HG03520 (cell line): ENCODE data around the gene SLAMF1.
"Not testable (repeated sequence)": the region's sequence is repeated elsewhere in the genome, so short reads cannot be mapped to it uniquely, and the experiment has no call there.

ENCODE experiments used
- ATAC-seq: cut with Tn5 transposase; IDR thresholded peaks from one replicate; pipeline ENCODE4 v1.9.1; 2021; ENCODE audit warnings: mild to moderate bottlenecking, moderate library complexity; ENCODE audit not compliant: unreplicated experiment

SLAMF1 gene

GRCh38 chr1:160646711-160647328, at the start of gene SLAMF1:
SLAMF1 (minus strand) TSS chr1:160647044; CDS start chr1:160646945, 99 bp downstream.
- no peak for ATAC-seq

- ATAC-seq = not testable (repeated sequence)
These were observed 45.5 kb upstream of the SLAMF1 start for GRCh38 chr1:160692390-160692789.

- no peak for ATAC-seq
These were observed 38.4 kb upstream of the SLAMF1 start for GRCh38 chr1:160685266-160685665.

GRCh38 chr1:160682983-160683865, 36.4 kb upstream of the SLAMF1 start:
- ATAC-seq = no peak

- no peak for ATAC-seq
These were observed 35.0 kb upstream of the SLAMF1 start for GRCh38 chr1:160681891-160682140.

- no peak for ATAC-seq
These were observed 34.4 kb upstream of the SLAMF1 start for GRCh38 chr1:160681066-160681890.

- ATAC-seq = no peak
These were observed 33.6 kb upstream of the SLAMF1 start for GRCh38 chr1:160680399-160680798.

- ATAC-seq = no peak
These were observed 33.0 kb upstream of the SLAMF1 start for GRCh38 chr1:160679893-160680292.

GRCh38 chr1:160676869-160677597, 30.2 kb upstream of the SLAMF1 start:
- no peak for ATAC-seq

GRCh38 chr1:160675641-160676410, 29.0 kb upstream of the SLAMF1 start:
- ATAC-seq = peak; percentile 61

- ATAC-seq = no peak
These were observed 27.6 kb upstream of the SLAMF1 start for GRCh38 chr1:160674415-160674814.

- no peak for ATAC-seq
These were observed 26.2 kb upstream of the SLAMF1 start for GRCh38 chr1:160672789-160673695.

- no peak for ATAC-seq
These were observed 25.0 kb upstream of the SLAMF1 start for GRCh38 chr1:160671603-160672517.

GRCh38 chr1:160670701-160671100, 23.9 kb upstream of the SLAMF1 start:
- ATAC-seq = no peak

- ATAC-seq = no peak
These were observed 23.0 kb upstream of the SLAMF1 start for GRCh38 chr1:160669802-160670201.

GRCh38 chr1:160669276-160669675, 22.4 kb upstream of the SLAMF1 start:
- no peak for ATAC-seq

GRCh38 chr1:160667896-160668295, 21.1 kb upstream of the SLAMF1 start:
- no peak for ATAC-seq

- ATAC-seq = no peak
These were observed 19.2 kb upstream of the SLAMF1 start for GRCh38 chr1:160666079-160666442.
